HepG2 (cell line): ENCODE data around the gene MAN2A2. TPM values are rescaled to one million over a fixed set of nuclear protein-coding genes. Genes with fewer than 3 reads are reported as not detected.

ENCODE experiments used
- AHR ChIP-seq: IDR thresholded peaks from 2 replicates; pipeline ENCODE4 v1.6.1; 2018; ENCODE audit warnings: missing genetic modification reagents, missing compliant biosample characterization
- ATAD3A ChIP-seq: sonication (generic); formaldehyde crosslinking; IDR thresholded peaks from 2 replicates; pipeline ENCODE4 v1.4.0; 2020; ENCODE audit warnings: missing genetic modification reagents
- CREB1 ChIP-seq, 2 experiments: fragments of 450-650 bp in 1 of 2; IDR thresholded peaks; 2 replicates each; pipeline ENCODE4 v1.6.1; 2016 to 2017; ENCODE audit warnings: control low read depth in 1 of 2, mild to moderate bottlenecking in 1 of 2, missing compliant biosample characterization in 1 of 2, missing genetic modification characterization in 1 of 2
- CREM ChIP-seq, 2 experiments: sonication (generic) in 1 of 2; formaldehyde crosslinking in 1 of 2; IDR thresholded peaks; 2 replicates each; pipeline versions ENCODE4 v1.4.0 to v1.6.1; 2016 to 2020; ENCODE audit warnings: antibody characterized with exemption in 1 of 2, mild to moderate bottlenecking in 1 of 2, missing genetic modification reagents in 1 of 2
- DMAP1 ChIP-seq: IDR thresholded peaks from 2 replicates; pipeline ENCODE4 v1.6.1; 2016
- HHEX ChIP-seq: IDR thresholded peaks from 2 replicates; pipeline ENCODE4 v1.6.1; 2016; ENCODE audit warnings: control low read depth
- HNF1B ChIP-seq: sonication (generic); formaldehyde crosslinking; IDR thresholded peaks from 2 replicates; pipeline ENCODE4 v1.5.1; 2020; ENCODE audit warnings: mild to moderate bottlenecking, moderate library complexity, missing genetic modification reagents
- MIXL1 ChIP-seq: IDR thresholded peaks from 2 replicates; pipeline ENCODE4 v1.6.1; 2016
- MTA1 ChIP-seq: sonication (generic); formaldehyde crosslinking; IDR thresholded peaks from 2 replicates; pipeline ENCODE4 v1.4.0; 2020; ENCODE audit warnings: missing genetic modification reagents, mild to moderate bottlenecking, borderline replicate concordance
- NFIB ChIP-seq: sonication (generic); formaldehyde crosslinking; IDR thresholded peaks from 2 replicates; pipeline ENCODE4 v1.9.0; 2021; ENCODE audit warnings: missing genetic modification reagents, mild to moderate bottlenecking, borderline replicate concordance
- NONO ChIP-seq, 2 experiments: fragments of 450-650 bp in 1 of 2; sonication (generic) in 1 of 2; formaldehyde crosslinking in 1 of 2; IDR thresholded peaks in 1 of 2; conservative IDR thresholded peaks in 1 of 2; 2 replicates each; pipeline versions ENCODE4 v1.6.1 to v1.8.0; 2017 to 2022; ENCODE audit warnings: mild to moderate bottlenecking in 1 of 2, missing genetic modification reagents in 1 of 2, moderate library complexity in 1 of 2
- PAX8 ChIP-seq: sonication (generic); formaldehyde crosslinking; IDR thresholded peaks from 2 replicates; pipeline ENCODE4 v1.8.0; 2022; ENCODE audit warnings: mild to moderate bottlenecking, missing genetic modification reagents, borderline replicate concordance
- RELA ChIP-seq: sonication (generic); formaldehyde crosslinking; IDR thresholded peaks from 2 replicates; pipeline ENCODE4 v1.4.0; 2020; ENCODE audit warnings: missing genetic modification reagents
- SALL2 ChIP-seq: sonication (generic); formaldehyde crosslinking; IDR thresholded peaks from 2 replicates; pipeline ENCODE4 v1.8.1; 2023; ENCODE audit warnings: mild to moderate bottlenecking, missing genetic modification reagents, inconsistent platforms
- SIN3A ChIP-seq: IDR thresholded peaks from 2 replicates; pipeline ENCODE4 v1.6.1; 2011; ENCODE audit warnings: low read depth, mild to moderate bottlenecking, control low read depth, low read length, borderline replicate concordance
- SNRNP70 ChIP-seq: fragments of 200-400 bp; formaldehyde crosslinking; IDR thresholded peaks from 2 replicates; pipeline ENCODE4 v1.6.1; 2017; ENCODE audit warnings: mild to moderate bottlenecking, low read depth, low read length, moderate library complexity
- TAF1 ChIP-seq: sonication (generic); formaldehyde crosslinking; IDR thresholded peaks from 2 replicates; pipeline ENCODE4 v1.4.0; 2020; ENCODE audit warnings: missing genetic modification reagents
- TCF7 ChIP-seq: sonication (generic); IDR thresholded peaks from 2 replicates; pipeline ENCODE4 v1.6.1; 2016; ENCODE audit warnings: antibody characterized with exemption, low read depth
- ZFP36L2 ChIP-seq: sonication (generic); formaldehyde crosslinking; IDR thresholded peaks from 2 replicates; pipeline ENCODE4 v1.4.0; 2020; ENCODE audit warnings: missing genetic modification reagents
- ZKSCAN5 ChIP-seq: sonication (generic); formaldehyde crosslinking; IDR thresholded peaks from 2 replicates; pipeline ENCODE4 v1.5.1; 2020; ENCODE audit warnings: mild to moderate bottlenecking, missing genetic modification reagents
- ZNF143 ChIP-seq: sonication (generic); formaldehyde crosslinking; IDR thresholded peaks from 2 replicates; pipeline ENCODE4 v1.4.0; 2020; ENCODE audit warnings: missing genetic modification reagents
- ZNF33B ChIP-seq: sonication (generic); formaldehyde crosslinking; IDR thresholded peaks from 2 replicates; pipeline ENCODE4 v1.5.1; 2020; ENCODE audit warnings: mild to moderate bottlenecking, missing genetic modification reagents
- ZNF615 ChIP-seq: sonication (generic); formaldehyde crosslinking; IDR thresholded peaks from 2 replicates; pipeline ENCODE4 v1.5.0; 2020; ENCODE audit warnings: mild to moderate bottlenecking, missing genetic modification reagents, borderline replicate concordance
- ZNF788 ChIP-seq: sonication (generic); formaldehyde crosslinking; IDR thresholded peaks from 2 replicates; pipeline ENCODE4 v1.5.0; 2020; ENCODE audit warnings: mild to moderate bottlenecking, missing genetic modification reagents, borderline replicate concordance
- polyA plus RNA-seq, 8 experiments: library from polyadenylated mRNA; depleted of rRNA in 3 of 8; stranded (reverse) in 7 of 8; unstranded in 1 of 8; fragments of >200 nt; fragmentation: Illumina TruSeq in 4 of 8; extraction: Trizol in 4 of 8; gene quantifications; 2 replicates each; pipeline versions ENCODE4 v1.2.1 to v1.2.3, GENCODE V29; 2011 to 2016; ENCODE audit warnings: low read depth in 4 of 8, missing spikeins in 1 of 8, mixed read lengths in 1 of 8; ENCODE audit not compliant: insufficient read depth in 1 of 8
- total RNA-seq, 5 experiments: library from RNA; depleted of rRNA; stranded (reverse); fragments of >200 nt; fragmentation: Illumina TruSeq; extraction: Trizol; gene quantifications; 2 replicates each; pipeline ENCODE4 v1.2.3, GENCODE V29; 2016; ENCODE audit warnings: low read depth in 1 of 5
- TF ChIP-seq, protein P1 (sequence below): sonication (generic); formaldehyde crosslinking; IDR thresholded peaks from 2 replicates; pipeline ENCODE4 v1.4.0; 2020; ENCODE audit warnings: low read depth, missing genetic modification reagents
- TF ChIP-seq, protein P2 (sequence below): sonication (generic); formaldehyde crosslinking; IDR thresholded peaks from 2 replicates; pipeline ENCODE4 v1.4.0; 2020; ENCODE audit warnings: mild to moderate bottlenecking, missing genetic modification reagents

Gene MAN2A2
- total and polyA plus RNA-seq, 2 of the 13 experiments (the other 11 are each of a cell fraction or from before 2014, with no cell fraction given), result 17.5 to 51.5 TPM

GRCh38 chr15:90902840-90903732 is at the start of gene MAN2A2 (continued):
- TF ChIP-seq, protein P1, sequence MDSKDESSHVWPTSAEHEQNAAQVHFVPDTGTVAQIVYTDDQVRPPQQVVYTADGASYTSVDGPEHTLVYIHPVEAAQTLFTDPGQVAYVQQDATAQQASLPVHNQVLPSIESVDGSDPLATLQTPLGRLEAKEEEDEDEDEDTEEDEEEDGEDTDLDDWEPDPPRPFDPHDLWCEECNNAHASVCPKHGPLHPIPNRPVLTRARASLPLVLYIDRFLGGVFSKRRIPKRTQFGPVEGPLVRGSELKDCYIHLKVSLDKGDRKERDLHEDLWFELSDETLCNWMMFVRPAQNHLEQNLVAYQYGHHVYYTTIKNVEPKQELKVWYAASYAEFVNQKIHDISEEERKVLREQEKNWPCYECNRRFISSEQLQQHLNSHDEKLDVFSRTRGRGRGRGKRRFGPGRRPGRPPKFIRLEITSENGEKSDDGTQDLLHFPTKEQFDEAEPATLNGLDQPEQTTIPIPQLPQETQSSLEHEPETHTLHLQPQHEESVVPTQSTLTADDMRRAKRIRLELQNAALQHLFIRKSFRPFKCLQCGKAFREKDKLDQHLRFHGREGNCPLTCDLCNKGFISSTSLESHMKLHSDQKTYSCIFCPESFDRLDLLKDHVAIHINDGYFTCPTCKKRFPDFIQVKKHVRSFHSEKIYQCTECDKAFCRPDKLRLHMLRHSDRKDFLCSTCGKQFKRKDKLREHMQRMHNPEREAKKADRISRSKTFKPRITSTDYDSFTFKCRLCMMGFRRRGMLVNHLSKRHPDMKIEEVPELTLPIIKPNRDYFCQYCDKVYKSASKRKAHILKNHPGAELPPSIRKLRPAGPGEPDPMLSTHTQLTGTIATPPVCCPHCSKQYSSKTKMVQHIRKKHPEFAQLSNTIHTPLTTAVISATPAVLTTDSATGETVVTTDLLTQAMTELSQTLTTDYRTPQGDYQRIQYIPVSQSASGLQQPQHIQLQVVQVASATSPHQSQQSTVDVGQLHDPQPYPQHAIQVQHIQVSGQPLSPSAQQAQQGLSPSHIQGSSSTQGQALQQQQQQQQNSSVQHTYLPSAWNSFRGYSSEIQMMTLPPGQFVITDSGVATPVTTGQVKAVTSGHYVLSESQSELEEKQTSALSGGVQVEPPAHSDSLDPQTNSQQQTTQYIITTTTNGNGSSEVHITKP (CRISPR knock-in tag), result no peak
- TF ChIP-seq CREB1 (IDR thresholded peaks at IDR 0.05) (no peak), CREB1 (CRISPR knock-in tag; IDR thresholded peaks at IDR 0.05) (no peak), ZKSCAN5 (CRISPR knock-in tag) (no peak), PAX8 (CRISPR knock-in tag) (no peak), ZNF788 (0 out of 2 replicates have a peak, but pooled peaks have one; percentile 7), HNF1B (CRISPR knock-in tag) (no peak), ZNF143 (CRISPR knock-in tag) (no peak), ZNF33B (CRISPR knock-in tag) (no peak), AHR (CRISPR knock-in tag) (no peak), SIN3A (0 out of 2 replicates have a peak, but pooled peaks have one; percentile 3), TCF7 (no peak), ATAD3A (CRISPR knock-in tag) (no peak), TAF1 (CRISPR knock-in tag) (0 out of 2 replicates have a peak, but pooled peaks have one; percentile 31), SNRNP70 (no peak), SALL2 (CRISPR knock-in tag) (no peak), NONO (IDR thresholded peaks at IDR 0.05) (no peak), NONO (CRISPR knock-in tag; conservative IDR thresholded peaks at IDR 0.05) (no peak), DMAP1 (peak; percentile 29; the same call in 1 of the 2 replicates), HHEX (no peak), NFIB (CRISPR knock-in tag) (no peak), ZNF615 (CRISPR knock-in tag) (no peak), ZFP36L2 (CRISPR knock-in tag) (no peak), MTA1 (CRISPR knock-in tag) (no peak; the same call in 1 of the 2 replicates), MIXL1 (CRISPR knock-in tag) (no peak), CREM (IDR thresholded peaks at IDR 0.05) (no peak), CREM (CRISPR knock-in tag; IDR thresholded peaks at IDR 0.05) (no peak), RELA (CRISPR knock-in tag) (no peak)
- TF ChIP-seq, protein P2, sequence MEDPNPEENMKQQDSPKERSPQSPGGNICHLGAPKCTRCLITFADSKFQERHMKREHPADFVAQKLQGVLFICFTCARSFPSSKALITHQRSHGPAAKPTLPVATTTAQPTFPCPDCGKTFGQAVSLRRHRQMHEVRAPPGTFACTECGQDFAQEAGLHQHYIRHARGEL (CRISPR knock-in tag), result no peak
